ENCODE measurements around the gene LRCH4.
"Not testable (repeated sequence)": the region's sequence is repeated elsewhere in the genome, so short reads cannot be mapped to it uniquely, and the experiment has no call there.

The LRCH4 gene

DNA sequence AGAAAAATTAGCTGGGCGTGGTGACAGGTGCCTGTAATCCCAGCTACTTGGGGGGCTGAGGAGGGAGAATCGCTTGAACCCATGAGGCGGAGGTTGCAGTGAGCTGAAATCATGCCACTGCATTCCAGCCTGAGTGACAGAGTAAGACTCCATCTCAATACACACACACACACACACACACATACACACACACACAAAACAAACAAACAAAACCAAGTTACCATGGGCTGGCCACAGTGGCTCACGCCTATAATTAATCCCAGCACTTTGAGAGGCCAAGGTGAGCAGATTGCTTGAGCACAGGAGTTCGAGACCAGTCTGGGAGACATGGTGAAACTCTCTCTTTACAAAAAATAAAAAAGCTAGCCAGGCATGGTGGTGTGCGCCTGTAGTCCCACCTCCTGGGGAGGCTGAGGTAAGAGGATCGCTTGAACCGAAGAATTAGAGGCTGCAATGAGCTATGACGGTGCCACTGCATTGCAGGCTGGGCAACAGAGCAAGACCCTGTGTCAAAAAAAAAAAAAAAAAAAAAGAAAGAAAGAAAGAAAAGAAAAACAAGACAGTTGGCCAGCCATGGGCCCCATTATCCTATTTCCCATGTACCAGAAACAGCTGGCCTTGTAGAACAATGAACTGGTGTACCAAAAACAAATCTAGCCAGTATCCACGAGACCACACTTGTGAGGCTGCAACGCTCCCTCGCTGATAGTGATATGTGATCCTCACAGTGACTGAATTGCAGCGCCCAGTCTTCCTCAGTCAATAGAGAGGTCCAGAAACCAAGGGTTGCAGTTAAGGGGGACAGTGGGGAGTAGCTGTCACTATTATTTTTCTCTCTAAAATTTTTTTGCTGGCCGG is 53.5 kb downstream of the LRCH4 start:
- Histone ChIP-seq H3K4me3 (no peak overlapping the region), H3K36me3 (ENCODE audit: insufficient read depth, low read length) (no peaks in the 10 kb centered on the region), H3K9ac (ENCODE audit: insufficient read length) (no peak overlapping the region), H3K9me3 (ENCODE audit: low read depth, low read length) (no peaks in the 10 kb centered on the region), H3K27ac (no peak overlapping the region)
- DNase-seq (ENCODE audit: low read depth, low spot score), result no peak
- no peak for TF ChIP-seq POLR2AphosphoS5 (IDR thresholded peaks at IDR 0.05; ENCODE audit: borderline replicate concordance, low read depth, low read length)
- TF ChIP-seq FOXP2 (optimal IDR thresholded peaks at IDR 0.05; ENCODE audit: control extremely low read depth, extremely low read length, insufficient read depth), result no peak
- TF ChIP-seq EZH2 (IDR thresholded peaks at IDR 0.05), result no peak

GRCh38 chr7:100528108-100528866 is 57.6 kb downstream of the LRCH4 start:
- not testable (repeated sequence) for DNase-seq (ENCODE audit: low read depth, low spot score)

More at GRCh38 chr7:100528108-100528866, 57.6 kb downstream of the LRCH4 start:
- not testable (repeated sequence) for H3K9ac ChIP-seq (ENCODE audit: insufficient read length); H3K27ac ChIP-seq; H3K4me3 ChIP-seq; H3K9me3 ChIP-seq (ENCODE audit: low read depth, low read length); H3K36me3 ChIP-seq (ENCODE audit: insufficient read depth, low read length)

Data from SK-N-MC (cell line).